ENCODE data around the gene C1QL1.
A peak's percentile ranks its signal among the peaks of the same experiment; 100 is the strongest.

C1QL1 gene

GRCh38 chr17:44968225-44969143, at the start of gene C1QL1:
C1QL1 (minus strand) TSS chr17:44968303; CDS start chr17:44968048, 255 bp downstream.
- Histone ChIP-seq H3K4me3 (ENCODE audit: low read depth in 1 of 2, low read length in 2 of 2) (peak within 1 kb of the TSS; percentile 13 to 61; a peak in 3 of 4 replicates), H3K79me2 (ENCODE audit: insufficient read depth, low read length) (no peaks in the 10 kb centered on the region), H3K27ac (ENCODE audit: low read length) (no peak within 1 kb of the TSS), H3K27me3 (ENCODE audit: insufficient read depth, low read length, poor library complexity) (peaks cover 41% of the 10 kb centered on the region), H3K4me2 (ENCODE audit: insufficient read depth, low read length) (peak within 1 kb of the TSS; percentile 93), H4K20me1 (ENCODE audit: insufficient read depth, low read length) (0 out of 2 replicates have a peak, but pooled peaks cover 3% of the 10 kb centered on the region), H3K9ac (ENCODE audit: low read depth, low read length) (peak within 1 kb of the TSS; percentile 56), H3K4me1 (ENCODE audit: insufficient read depth, low read length) (peaks cover 9% of the 10 kb centered on the region), H3K36me3 (ENCODE audit: insufficient read depth, low read length) (no peaks in the 10 kb centered on the region), H2AFZ (ENCODE audit: low read depth, low read length) (peak within 1 kb of the TSS; percentile 94), H3K9me3 (ENCODE audit: insufficient read depth, low read length, severe bottlenecking) (no peaks in the 10 kb centered on the region)
- ATAC-seq (ENCODE audit: insufficient read depth, low read depth) (peak; percentile 97), DNase-seq (peak; percentile 94)
- TF ChIP-seq EZH2 (IDR thresholded peaks at IDR 0.05; ENCODE audit: borderline replicate concordance, low read depth, low read length, severe bottlenecking) (no peak), CTCF (IDR thresholded peaks at IDR 0.05; ENCODE audit: borderline replicate concordance, extremely low read depth, low read length, poor library complexity, severe bottlenecking) (peak; percentile 46)

GRCh38 chr17:45016823-45017222, 48.7 kb upstream of the C1QL1 start:
- H3K79me2 ChIP-seq (ENCODE audit: insufficient read depth, low read length): no peaks in the 10 kb centered on the region
- TF ChIP-seq EZH2 (IDR thresholded peaks at IDR 0.05; ENCODE audit: borderline replicate concordance, low read depth, low read length, severe bottlenecking) (no peak), CTCF (IDR thresholded peaks at IDR 0.05; ENCODE audit: borderline replicate concordance, extremely low read depth, low read length, poor library complexity, severe bottlenecking) (peak; percentile 49)
- no peak for DNase-seq
- no peak overlapping the region for H3K4me3 ChIP-seq (ENCODE audit: low read depth in 1 of 2, low read length in 2 of 2)
- ATAC-seq (ENCODE audit: insufficient read depth, low read depth): no peak
- no peak overlapping the region for H3K27ac ChIP-seq (ENCODE audit: low read length)
- peaks cover 4% of the 10 kb centered on the region; the same call in 1 of the 2 replicates for H3K36me3 ChIP-seq (ENCODE audit: insufficient read depth, low read length)
- peaks cover 24% of the 10 kb centered on the region for H3K4me1 ChIP-seq (ENCODE audit: insufficient read depth, low read length)
- no peak overlapping the region for H2AFZ ChIP-seq (ENCODE audit: low read depth, low read length)
- peaks cover 5% of the 10 kb centered on the region for H3K27me3 ChIP-seq (ENCODE audit: insufficient read depth, low read length, poor library complexity)
- H3K9me3 ChIP-seq (ENCODE audit: insufficient read depth, low read length, severe bottlenecking): no peaks in the 10 kb centered on the region
- H3K9ac ChIP-seq (ENCODE audit: low read depth, low read length): no peak overlapping the region
- no peak overlapping the region for H3K4me2 ChIP-seq (ENCODE audit: insufficient read depth, low read length)
- 0 out of 2 replicates have a peak, but pooled peaks cover 6% of the 10 kb centered on the region for H4K20me1 ChIP-seq (ENCODE audit: insufficient read depth, low read length)

- no peak overlapping the region for H3K4me3 ChIP-seq (ENCODE audit: low read depth in 1 of 2, low read length in 2 of 2)
- no peak for TF ChIP-seq CTCF (IDR thresholded peaks at IDR 0.05; ENCODE audit: borderline replicate concordance, extremely low read depth, low read length, poor library complexity, severe bottlenecking)
- TF ChIP-seq EZH2 (IDR thresholded peaks at IDR 0.05; ENCODE audit: borderline replicate concordance, low read depth, low read length, severe bottlenecking): no peak
- H4K20me1 ChIP-seq (ENCODE audit: insufficient read depth, low read length): 0 out of 2 replicates have a peak, but pooled peaks cover 2% of the 10 kb centered on the region
- H2AFZ ChIP-seq (ENCODE audit: low read depth, low read length): no peak overlapping the region
- no peaks in the 10 kb centered on the region for H3K79me2 ChIP-seq (ENCODE audit: insufficient read depth, low read length)
- no peak overlapping the region for H3K27ac ChIP-seq (ENCODE audit: low read length)
- DNase-seq (no peak), ATAC-seq (ENCODE audit: insufficient read depth, low read depth) (no peak)
- no peak overlapping the region for H3K4me2 ChIP-seq (ENCODE audit: insufficient read depth, low read length)
- no peaks in the 10 kb centered on the region for H3K36me3 ChIP-seq (ENCODE audit: insufficient read depth, low read length)
- peaks cover 5% of the 10 kb centered on the region for H3K27me3 ChIP-seq (ENCODE audit: insufficient read depth, low read length, poor library complexity)
- no peak overlapping the region for H3K9ac ChIP-seq (ENCODE audit: low read depth, low read length)
- no peaks in the 10 kb centered on the region for H3K9me3 ChIP-seq (ENCODE audit: insufficient read depth, low read length, severe bottlenecking)
- H3K4me1 ChIP-seq (ENCODE audit: insufficient read depth, low read length): peaks cover 19% of the 10 kb centered on the region
Measured at GRCh38 chr17:45016237-45016636, 48.1 kb upstream of the C1QL1 start.
